ENCODE results near the gene HPS1.

The HPS1 gene

DNA sequence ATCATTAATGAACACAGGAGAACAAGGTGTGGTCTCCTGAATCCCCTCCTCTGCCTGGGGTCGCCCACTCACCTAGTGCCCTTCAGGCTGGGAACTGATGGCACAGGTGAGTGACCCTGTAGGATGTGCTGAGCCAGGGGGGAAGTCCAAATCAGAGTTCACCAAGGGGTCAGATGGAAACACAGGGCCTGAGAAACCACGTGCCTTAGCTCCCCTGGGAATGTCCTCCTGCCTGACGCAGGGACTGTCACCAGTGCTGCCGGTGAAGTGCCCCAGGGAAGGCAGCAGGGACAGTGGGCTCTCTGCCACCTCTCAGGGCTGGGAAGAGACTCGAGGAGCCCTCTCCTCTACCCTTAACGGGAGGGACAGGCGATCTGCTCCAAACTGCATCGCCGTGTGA is 25.9 kb downstream of the HPS1 start:
- no peak overlapping the region for H2AFZ ChIP-seq (ENCODE audit: low read depth)
- H4K20me1 ChIP-seq (ENCODE audit: insufficient read depth): no peaks in the 10 kb centered on the region
- H3K36me3 ChIP-seq (ENCODE audit: insufficient read depth): no peaks in the 10 kb centered on the region
- no peaks in the 10 kb centered on the region for H3K27me3 ChIP-seq (ENCODE audit: insufficient read depth, low read depth)
- no peak overlapping the region for H3K4me2 ChIP-seq
- no peak overlapping the region for H3K27ac ChIP-seq
- H3K9ac ChIP-seq: no peak overlapping the region
- no peak overlapping the region for H3K4me3 ChIP-seq (IDR thresholded peaks at IDR 0.05; ENCODE audit: insufficient read depth, low read depth, low read length)
- H3K4me1 ChIP-seq (ENCODE audit: low read depth, poor library complexity, severe bottlenecking): peaks cover 11% of the 10 kb centered on the region
- no peaks in the 10 kb centered on the region for H3K79me2 ChIP-seq (ENCODE audit: insufficient read depth, low read depth)
- TF ChIP-seq, protein P1, sequence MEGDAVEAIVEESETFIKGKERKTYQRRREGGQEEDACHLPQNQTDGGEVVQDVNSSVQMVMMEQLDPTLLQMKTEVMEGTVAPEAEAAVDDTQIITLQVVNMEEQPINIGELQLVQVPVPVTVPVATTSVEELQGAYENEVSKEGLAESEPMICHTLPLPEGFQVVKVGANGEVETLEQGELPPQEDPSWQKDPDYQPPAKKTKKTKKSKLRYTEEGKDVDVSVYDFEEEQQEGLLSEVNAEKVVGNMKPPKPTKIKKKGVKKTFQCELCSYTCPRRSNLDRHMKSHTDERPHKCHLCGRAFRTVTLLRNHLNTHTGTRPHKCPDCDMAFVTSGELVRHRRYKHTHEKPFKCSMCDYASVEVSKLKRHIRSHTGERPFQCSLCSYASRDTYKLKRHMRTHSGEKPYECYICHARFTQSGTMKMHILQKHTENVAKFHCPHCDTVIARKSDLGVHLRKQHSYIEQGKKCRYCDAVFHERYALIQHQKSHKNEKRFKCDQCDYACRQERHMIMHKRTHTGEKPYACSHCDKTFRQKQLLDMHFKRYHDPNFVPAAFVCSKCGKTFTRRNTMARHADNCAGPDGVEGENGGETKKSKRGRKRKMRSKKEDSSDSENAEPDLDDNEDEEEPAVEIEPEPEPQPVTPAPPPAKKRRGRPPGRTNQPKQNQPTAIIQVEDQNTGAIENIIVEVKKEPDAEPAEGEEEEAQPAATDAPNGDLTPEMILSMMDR (conservative IDR thresholded peaks at IDR 0.05; ENCODE audit: low read depth, low read length): no peak

DNA sequence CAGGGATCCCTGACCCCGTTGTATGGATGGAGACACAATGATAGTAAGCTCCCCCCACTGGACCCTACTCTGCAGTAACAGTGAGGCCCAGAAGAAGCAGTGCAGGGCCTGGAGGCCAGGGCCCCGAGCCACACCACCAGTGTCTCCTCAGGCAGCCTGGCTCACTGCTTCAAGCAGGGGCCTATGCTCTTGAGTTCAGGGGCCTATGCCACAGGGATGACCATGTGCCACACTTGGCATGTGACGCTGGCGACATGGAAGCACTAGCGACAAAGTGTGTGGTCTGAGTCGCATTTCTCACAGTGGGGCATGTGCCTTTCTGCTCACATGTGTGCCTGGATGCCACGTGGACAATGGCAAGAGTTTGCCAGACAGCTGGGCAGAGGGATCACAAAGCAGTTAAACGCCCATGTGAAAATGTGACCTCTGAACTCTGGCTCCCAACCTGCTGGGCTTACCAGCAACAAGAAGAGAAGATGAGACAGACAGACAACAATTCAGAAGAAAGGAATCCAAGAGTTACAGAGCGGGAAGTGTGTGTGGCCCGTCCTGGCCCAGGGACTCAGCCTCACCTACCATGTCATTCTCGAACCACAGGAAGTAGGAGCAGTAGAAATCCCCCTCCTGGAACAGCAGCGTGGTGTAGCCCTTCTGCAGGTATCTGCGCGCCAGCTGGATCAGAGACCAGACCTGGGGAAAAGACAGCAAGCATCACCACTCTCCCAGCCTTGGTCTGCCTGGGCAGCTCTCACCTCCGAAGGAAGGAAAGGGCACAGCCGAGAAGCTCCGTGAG is 27.1 kb downstream of the HPS1 start:
- Histone ChIP-seq H3K27me3 (ENCODE audit: insufficient read depth, low read depth) (no peaks in the 10 kb centered on the region), H3K4me2 (no peak overlapping the region), H3K79me2 (ENCODE audit: insufficient read depth, low read depth) (no peaks in the 10 kb centered on the region), H3K9ac (no peak overlapping the region), H3K4me1 (ENCODE audit: low read depth, poor library complexity, severe bottlenecking) (peaks cover 11% of the 10 kb centered on the region), H2AFZ (ENCODE audit: low read depth) (no peak overlapping the region), H3K36me3 (ENCODE audit: insufficient read depth) (no peaks in the 10 kb centered on the region), H3K27ac (no peak overlapping the region), H3K4me3 (IDR thresholded peaks at IDR 0.05; ENCODE audit: insufficient read depth, low read depth, low read length) (no peak overlapping the region), H4K20me1 (ENCODE audit: insufficient read depth) (no peaks in the 10 kb centered on the region)
- TF ChIP-seq, protein P1 (conservative IDR thresholded peaks at IDR 0.05; ENCODE audit: low read depth, low read length): no peak

- Histone ChIP-seq H3K4me3 (IDR thresholded peaks at IDR 0.05; ENCODE audit: insufficient read depth, low read depth, low read length) (no peak overlapping the region), H3K4me2 (no peak overlapping the region), H3K27me3 (ENCODE audit: insufficient read depth, low read depth) (no peaks in the 10 kb centered on the region), H2AFZ (ENCODE audit: low read depth) (no peak overlapping the region), H3K79me2 (ENCODE audit: insufficient read depth, low read depth) (no peaks in the 10 kb centered on the region), H3K27ac (no peak overlapping the region), H3K9ac (no peak overlapping the region), H3K4me1 (ENCODE audit: low read depth, poor library complexity, severe bottlenecking) (peaks cover 8% of the 10 kb centered on the region), H3K36me3 (ENCODE audit: insufficient read depth) (no peaks in the 10 kb centered on the region), H4K20me1 (ENCODE audit: insufficient read depth) (no peaks in the 10 kb centered on the region)
- TF ChIP-seq, protein P1 (conservative IDR thresholded peaks at IDR 0.05; ENCODE audit: low read depth, low read length): no peak
These were observed 27.9 kb downstream of the HPS1 start for GRCh38 chr10:98418665-98419468.

- H4K20me1 ChIP-seq (ENCODE audit: insufficient read depth): no peaks in the 10 kb centered on the region
- TF ChIP-seq, protein P1 (conservative IDR thresholded peaks at IDR 0.05; ENCODE audit: low read depth, low read length): no peak
- no peak overlapping the region for H3K9ac ChIP-seq
These were observed 28.6 kb downstream of the HPS1 start for GRCh38 chr10:98417973-98418664.

More at GRCh38 chr10:98417973-98418664, 28.6 kb downstream of the HPS1 start:
- H3K79me2 ChIP-seq (ENCODE audit: insufficient read depth, low read depth): no peaks in the 10 kb centered on the region
- peaks cover 2% of the 10 kb centered on the region for H3K4me1 ChIP-seq (ENCODE audit: low read depth, poor library complexity, severe bottlenecking)
- H3K36me3 ChIP-seq (ENCODE audit: insufficient read depth): no peaks in the 10 kb centered on the region
- H3K27ac ChIP-seq: no peak overlapping the region
- no peak overlapping the region for H3K4me3 ChIP-seq (IDR thresholded peaks at IDR 0.05; ENCODE audit: insufficient read depth, low read depth, low read length)
- H2AFZ ChIP-seq (ENCODE audit: low read depth): no peak overlapping the region
- H3K27me3 ChIP-seq (ENCODE audit: insufficient read depth, low read depth): no peaks in the 10 kb centered on the region
- H3K4me2 ChIP-seq: no peak overlapping the region
